ENCODE measurements around the gene PLCL2.
"Not testable (repeated sequence)": the region's sequence is repeated elsewhere in the genome, so short reads cannot be mapped to it uniquely, and the experiment has no call there.

PLCL2 gene

DNA sequence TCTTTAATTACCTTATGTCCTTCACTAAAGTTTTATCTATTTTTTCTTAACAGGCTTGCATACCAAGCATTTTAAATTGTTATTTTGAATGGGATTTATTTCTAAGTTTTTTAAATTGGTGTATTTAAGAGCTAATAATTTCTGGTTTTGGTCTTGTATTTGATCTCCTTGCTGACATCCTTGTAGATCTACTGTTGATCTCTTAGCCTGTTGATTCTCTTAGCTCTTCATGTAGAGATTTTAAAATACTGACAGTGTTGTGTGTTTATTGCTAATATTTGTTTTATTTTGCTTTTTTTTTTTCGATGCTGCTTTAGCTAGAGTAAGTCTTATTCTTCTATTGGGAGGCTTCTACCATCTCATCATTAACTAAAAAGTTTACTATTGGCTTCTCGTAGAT, 65.5 kb downstream of the PLCL2 start:
- Histone ChIP-seq H3K9me3 (ENCODE audit: insufficient read depth, low read length) (no peaks in the 10 kb centered on the region), H3K4me1 (ENCODE audit: low read length) (no peaks in the 10 kb centered on the region), H3K4me3 (ENCODE audit: low read length) (no peak overlapping the region), H3K9ac (ENCODE audit: low read length) (no peak overlapping the region), H3K4me2 (ENCODE audit: low read length) (no peak overlapping the region), H3K27ac (ENCODE audit: low read length) (no peak overlapping the region), H3K36me3 (replicated peaks; ENCODE audit: low read depth, low read length) (no peaks in the 10 kb centered on the region), H2AFZ (ENCODE audit: low read depth, low read length) (no peak overlapping the region), H4K20me1 (ENCODE audit: insufficient read depth, low read length) (0 out of 2 replicates have a peak, but pooled peaks cover 2% of the 10 kb centered on the region), H3K27me3 (ENCODE audit: low read depth, low read length) (no peaks in the 10 kb centered on the region), H3K79me2 (ENCODE audit: low read length) (no peaks in the 10 kb centered on the region)
- TF ChIP-seq, protein P1, sequence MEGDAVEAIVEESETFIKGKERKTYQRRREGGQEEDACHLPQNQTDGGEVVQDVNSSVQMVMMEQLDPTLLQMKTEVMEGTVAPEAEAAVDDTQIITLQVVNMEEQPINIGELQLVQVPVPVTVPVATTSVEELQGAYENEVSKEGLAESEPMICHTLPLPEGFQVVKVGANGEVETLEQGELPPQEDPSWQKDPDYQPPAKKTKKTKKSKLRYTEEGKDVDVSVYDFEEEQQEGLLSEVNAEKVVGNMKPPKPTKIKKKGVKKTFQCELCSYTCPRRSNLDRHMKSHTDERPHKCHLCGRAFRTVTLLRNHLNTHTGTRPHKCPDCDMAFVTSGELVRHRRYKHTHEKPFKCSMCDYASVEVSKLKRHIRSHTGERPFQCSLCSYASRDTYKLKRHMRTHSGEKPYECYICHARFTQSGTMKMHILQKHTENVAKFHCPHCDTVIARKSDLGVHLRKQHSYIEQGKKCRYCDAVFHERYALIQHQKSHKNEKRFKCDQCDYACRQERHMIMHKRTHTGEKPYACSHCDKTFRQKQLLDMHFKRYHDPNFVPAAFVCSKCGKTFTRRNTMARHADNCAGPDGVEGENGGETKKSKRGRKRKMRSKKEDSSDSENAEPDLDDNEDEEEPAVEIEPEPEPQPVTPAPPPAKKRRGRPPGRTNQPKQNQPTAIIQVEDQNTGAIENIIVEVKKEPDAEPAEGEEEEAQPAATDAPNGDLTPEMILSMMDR (IDR thresholded peaks at IDR 0.05; ENCODE audit: low read depth, low read length): no peak

DNA sequence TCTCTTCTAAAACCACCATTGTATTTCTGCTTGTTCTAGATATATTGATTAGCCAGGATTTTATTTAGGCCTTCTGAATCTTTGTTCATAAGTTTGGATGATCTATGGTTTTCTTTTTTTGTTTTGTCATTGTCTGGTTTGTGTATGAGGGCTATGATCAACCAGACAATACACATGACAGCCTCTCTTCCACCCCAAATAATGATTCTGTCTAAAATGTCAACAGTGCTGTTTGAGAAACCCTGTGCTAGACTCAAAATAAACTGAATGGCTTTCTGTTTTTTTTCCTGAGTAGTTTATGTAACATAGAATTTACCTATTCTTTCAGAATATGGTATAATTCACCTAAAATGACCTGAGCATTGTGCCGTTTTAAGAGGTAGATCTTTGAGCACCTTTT, 66.1 kb downstream of the PLCL2 start:
- Histone ChIP-seq H3K4me2 (ENCODE audit: low read length) (no peak overlapping the region), H3K36me3 (replicated peaks; ENCODE audit: low read depth, low read length) (no peaks in the 10 kb centered on the region), H3K9ac (ENCODE audit: low read length) (no peak overlapping the region), H3K27ac (ENCODE audit: low read length) (no peak overlapping the region), H3K79me2 (ENCODE audit: low read length) (no peaks in the 10 kb centered on the region), H3K4me3 (ENCODE audit: low read length) (no peak overlapping the region), H4K20me1 (ENCODE audit: insufficient read depth, low read length) (0 out of 2 replicates have a peak, but pooled peaks cover 2% of the 10 kb centered on the region), H2AFZ (ENCODE audit: low read depth, low read length) (no peak overlapping the region), H3K4me1 (ENCODE audit: low read length) (no peaks in the 10 kb centered on the region), H3K27me3 (ENCODE audit: low read depth, low read length) (no peaks in the 10 kb centered on the region), H3K9me3 (ENCODE audit: insufficient read depth, low read length) (no peaks in the 10 kb centered on the region)
- no peak for TF ChIP-seq EZH2phosphoT487 (IDR thresholded peaks at IDR 0.05; ENCODE audit: low read depth)
- TF ChIP-seq, protein P1 (IDR thresholded peaks at IDR 0.05; ENCODE audit: low read depth, low read length): no peak

DNA sequence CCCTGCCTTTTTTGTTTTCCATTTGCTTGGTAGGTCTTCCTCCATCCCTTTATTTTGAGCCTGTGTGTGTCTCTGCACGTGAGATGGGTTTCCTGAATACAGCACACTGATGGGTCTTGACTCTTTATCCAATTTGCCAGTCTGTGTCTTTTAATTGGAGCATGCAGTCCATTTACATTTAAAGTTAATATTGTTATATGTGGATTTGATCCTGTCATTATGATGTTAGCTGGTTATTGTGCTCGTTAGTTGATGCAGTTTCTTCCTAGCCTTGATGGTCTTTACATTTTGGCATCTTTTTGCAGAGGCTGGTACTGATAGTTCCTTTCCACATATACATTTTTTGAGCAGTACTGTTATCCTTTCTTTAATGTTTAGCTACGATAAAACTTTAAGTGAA, 73.1 kb downstream of the PLCL2 start:
- H3K9me3 ChIP-seq (ENCODE audit: insufficient read depth, low read length); H3K27me3 ChIP-seq (ENCODE audit: low read depth, low read length); H3K4me3 ChIP-seq (ENCODE audit: low read length); H3K27ac ChIP-seq (ENCODE audit: low read length); H4K20me1 ChIP-seq (ENCODE audit: insufficient read depth, low read length); H3K36me3 ChIP-seq (replicated peaks; ENCODE audit: low read depth, low read length); H3K9ac ChIP-seq (ENCODE audit: low read length); H3K79me2 ChIP-seq (ENCODE audit: low read length); H3K4me2 ChIP-seq (ENCODE audit: low read length); H3K4me1 ChIP-seq (ENCODE audit: low read length); H2AFZ ChIP-seq (ENCODE audit: low read depth, low read length): not testable (repeated sequence)

DNA sequence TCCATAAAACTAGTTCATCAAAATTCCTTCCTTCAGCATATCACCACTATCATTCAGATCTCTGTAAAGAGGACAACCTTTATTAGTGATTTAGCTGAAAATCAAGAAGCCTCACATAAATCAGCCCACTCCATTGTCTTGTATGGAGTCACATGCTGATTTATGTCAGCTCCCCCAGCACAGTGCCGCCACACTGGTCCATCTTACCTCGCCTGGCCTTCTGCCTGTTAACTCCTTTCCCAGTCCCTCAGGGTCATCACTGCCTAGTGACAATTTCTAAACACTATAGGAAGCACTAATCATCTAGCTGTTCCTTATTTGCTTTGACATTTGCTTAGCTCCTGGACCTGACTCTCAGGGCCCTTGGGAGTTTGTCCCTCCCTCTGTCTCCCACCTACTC, 75.4 kb downstream of the PLCL2 start:
- TF ChIP-seq, protein P1 (IDR thresholded peaks at IDR 0.05; ENCODE audit: low read depth, low read length): no peak
- TF ChIP-seq EZH2phosphoT487 (IDR thresholded peaks at IDR 0.05; ENCODE audit: low read depth): no peak

More for the DNA sequence above, 75.4 kb downstream of the PLCL2 start:
- Histone ChIP-seq H3K27me3 (ENCODE audit: low read depth, low read length) (no peaks in the 10 kb centered on the region), H3K36me3 (replicated peaks; ENCODE audit: low read depth, low read length) (no peaks in the 10 kb centered on the region), H4K20me1 (ENCODE audit: insufficient read depth, low read length) (0 out of 2 replicates have a peak, but pooled peaks cover 6% of the 10 kb centered on the region), H3K79me2 (ENCODE audit: low read length) (peaks cover 5% of the 10 kb centered on the region), H3K4me3 (ENCODE audit: low read length) (no peak overlapping the region), H3K27ac (ENCODE audit: low read length) (no peak overlapping the region), H3K4me1 (ENCODE audit: low read length) (no peaks in the 10 kb centered on the region), H3K4me2 (ENCODE audit: low read length) (no peak overlapping the region), H2AFZ (ENCODE audit: low read depth, low read length) (no peak overlapping the region), H3K9me3 (ENCODE audit: insufficient read depth, low read length) (no peaks in the 10 kb centered on the region), H3K9ac (ENCODE audit: low read length) (no peak overlapping the region)
